NCI-H2081 treated with DMSO at 0.1 percent for 48 hours (cell line): Measurements from ENCODE around the gene CTDP1.
"Not testable (repeated sequence)": the region's sequence is repeated elsewhere in the genome, so short reads cannot be mapped to it uniquely, and the experiment has no call there.

Source experiments
- DNase-seq: peaks from one replicate; lab custom pipeline; 2025; lab: John Stamatoyannopoulos, UW

Gene CTDP1

DNA sequence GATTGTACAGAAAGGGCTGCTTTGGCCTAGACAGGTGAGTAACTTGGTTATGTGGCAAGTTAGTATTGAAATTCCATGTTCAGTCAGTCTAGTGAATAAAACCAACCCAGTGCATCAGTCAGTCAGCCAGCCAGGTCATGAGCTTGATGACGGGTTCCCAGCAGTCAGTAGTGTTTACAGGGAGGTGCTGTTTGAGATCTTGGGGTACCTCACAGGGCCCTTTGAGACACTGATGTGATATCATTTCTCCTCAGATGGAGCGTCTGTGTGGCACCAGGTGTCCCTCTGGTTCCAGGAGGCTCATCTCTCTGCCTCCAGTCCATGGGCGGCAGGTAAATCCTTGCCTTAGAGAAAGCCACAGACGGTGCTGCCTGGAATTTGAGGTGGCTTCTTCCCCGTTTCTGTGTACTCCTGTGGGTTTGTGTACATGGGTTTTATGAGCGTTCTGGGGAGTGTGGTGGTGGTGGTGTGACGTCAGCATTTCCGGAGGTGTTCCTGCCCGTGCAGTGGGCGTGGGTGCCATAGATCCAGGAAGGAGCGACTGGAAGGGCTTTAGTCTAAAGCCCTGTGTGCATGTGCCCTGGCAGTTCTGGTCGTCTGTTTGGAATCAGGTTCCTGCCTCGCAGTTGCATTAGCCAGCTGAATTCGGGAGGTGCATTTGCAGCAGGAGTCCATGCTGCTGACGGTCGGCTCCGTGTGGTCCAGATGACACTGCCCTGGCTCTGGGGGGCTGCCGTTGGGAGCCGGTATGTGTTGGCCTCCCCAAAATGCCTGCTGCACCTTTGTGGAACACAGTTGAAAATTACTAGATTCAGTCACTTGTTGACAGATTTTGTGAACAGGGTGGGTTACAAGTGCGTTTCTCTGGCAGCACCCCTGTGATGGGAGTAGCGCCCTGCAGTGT is 2.1 kb downstream of the CTDP1 start:
- DNase-seq, result no peak

DNA sequence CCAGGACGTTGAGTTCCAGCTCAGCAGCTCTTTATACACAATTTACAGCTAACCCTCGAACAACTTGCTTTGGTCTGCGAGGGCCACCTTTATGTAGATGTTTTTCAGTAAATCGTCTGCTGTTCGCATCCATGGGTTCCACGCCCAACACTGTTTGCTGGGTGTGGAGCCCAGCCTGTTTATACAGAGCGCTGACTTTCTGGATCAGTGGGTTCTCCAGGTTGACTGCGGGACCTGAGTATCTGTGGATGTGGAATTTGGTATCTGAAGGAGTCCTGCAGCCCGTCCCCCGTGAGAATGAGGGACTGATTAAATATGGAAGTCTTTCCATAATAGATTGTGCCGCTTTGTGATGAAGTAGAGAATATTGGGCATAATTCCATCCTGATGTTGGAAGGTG is 2.9 kb downstream of the CTDP1 start:
- DNase-seq, result no peak

DNA sequence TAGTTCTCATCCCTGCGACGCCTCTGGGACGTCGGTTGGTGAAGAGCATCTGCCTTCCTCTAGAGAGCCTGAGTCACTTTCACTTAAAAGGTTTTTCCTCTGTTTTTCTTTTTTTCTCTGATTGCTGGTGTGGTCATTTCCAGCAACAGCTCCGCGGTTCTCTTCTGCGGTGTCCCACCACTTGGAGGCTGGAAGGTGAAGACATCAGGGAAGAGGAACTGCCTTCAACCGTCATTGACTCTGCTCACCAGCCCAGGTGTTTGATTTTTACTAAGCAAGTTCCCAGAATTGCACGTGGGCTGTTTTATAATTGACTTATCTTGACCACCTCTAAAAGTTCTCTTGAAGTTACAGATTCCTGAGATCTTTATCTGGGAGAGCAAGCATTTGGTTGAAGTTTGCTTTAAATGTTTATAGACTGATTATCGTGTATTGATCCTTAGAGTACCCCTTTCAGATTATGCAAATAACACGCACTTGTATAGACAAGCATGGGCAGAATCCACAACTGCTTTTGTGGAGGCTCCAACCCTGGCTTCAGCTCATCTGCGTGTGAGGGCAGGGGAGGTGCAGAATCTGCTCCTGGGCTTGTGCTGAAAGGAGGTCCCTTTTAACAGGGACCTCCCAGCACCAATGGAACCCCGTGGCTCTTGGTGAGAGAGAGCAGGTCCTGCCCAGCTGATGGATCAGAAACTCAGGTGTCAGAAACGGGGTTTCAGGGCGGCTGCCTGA is 3.5 kb downstream of the CTDP1 start:
- DNase-seq, result no peak

DNA sequence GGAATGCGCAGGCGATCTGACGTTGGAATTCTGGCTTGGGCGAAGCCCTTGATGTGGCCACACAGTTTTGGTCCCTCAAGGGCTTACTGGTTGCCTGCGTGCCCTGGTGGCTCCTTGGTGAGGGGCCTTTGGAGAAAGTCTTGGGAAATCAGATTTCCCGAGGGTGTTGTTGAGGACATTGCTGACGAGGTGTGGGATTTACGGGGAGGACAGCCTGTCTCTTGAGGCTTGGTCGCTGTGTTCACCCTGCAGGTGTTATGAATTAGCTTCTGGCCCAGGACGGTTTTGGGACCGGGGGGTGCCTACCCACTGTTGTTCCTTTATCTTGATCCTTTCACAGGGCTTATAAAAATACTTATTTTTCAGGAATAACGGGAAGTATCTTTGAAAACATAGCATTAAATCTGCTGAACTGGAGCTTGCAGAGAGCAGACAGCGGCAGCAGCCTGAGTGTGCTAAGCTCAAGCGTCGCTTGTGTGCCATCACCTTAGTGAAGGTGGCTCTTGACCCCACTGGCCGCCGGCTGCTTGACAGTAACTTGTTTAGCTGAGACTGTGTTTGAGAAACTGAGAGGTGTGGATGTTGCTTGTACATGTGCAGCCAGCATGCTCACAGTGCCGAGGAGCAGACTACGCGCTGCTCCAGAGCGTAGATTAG is 4.2 kb downstream of the CTDP1 start:
- no peak for DNase-seq

DNA sequence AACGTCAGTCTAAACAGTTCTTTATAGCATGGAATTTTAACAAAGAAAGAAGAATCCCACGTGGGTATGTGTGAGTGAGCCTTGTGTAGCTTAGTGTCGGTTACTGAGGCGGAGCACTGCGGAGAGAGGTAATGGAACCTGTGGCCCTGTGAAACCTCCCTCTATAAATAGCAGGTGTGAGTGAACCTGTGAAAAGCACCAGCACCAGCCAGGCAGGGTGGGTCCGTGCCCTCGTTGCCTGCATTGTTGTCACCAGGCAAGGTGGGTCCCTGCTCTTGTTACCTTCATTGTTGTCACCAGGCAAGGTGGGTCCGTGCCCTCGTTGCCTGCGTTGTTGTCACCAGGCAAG is 4.7 kb downstream of the CTDP1 start:
- no peak for DNase-seq

DNA sequence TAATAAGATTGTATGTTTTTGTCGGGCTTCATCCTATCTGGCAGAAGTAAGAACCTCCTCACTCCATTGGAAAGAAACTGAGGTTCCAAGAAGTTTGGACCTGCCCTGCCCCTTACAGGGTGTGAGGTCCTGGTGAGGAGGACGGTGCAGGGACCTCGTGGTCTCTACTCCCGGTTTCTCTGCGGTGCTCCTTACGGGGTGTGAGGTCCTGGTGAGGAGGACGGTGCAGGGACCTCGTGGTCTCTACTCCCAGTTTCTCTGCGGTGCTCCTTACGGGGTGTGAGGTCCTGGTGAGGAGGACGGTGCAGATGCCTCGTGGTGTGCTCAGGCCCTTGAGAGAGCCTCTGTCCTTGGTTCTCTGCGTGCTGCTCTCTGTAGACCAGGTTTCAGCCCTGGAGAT is 5.2 kb downstream of the CTDP1 start:
- no peak for DNase-seq

DNA sequence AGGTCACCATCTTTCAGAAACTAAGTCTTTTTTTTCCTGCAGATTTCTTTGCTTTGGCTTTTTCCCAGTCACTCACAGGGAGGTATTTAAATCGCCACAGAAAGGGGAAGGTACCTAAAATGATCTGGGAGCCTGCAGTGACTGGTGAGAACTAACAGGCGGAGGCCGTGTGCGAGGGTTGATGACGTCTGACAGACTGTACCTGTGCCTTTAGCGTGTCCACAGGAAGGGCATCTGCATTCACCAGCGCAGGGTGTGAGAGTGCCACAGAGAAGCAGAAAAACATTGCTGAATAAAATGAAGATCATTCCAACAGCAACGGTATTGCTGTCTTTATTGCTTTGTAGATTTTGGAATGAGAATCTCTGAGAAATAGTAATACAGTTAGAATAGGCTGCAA is 5.7 kb downstream of the CTDP1 start:
- no peak for DNase-seq

DNA sequence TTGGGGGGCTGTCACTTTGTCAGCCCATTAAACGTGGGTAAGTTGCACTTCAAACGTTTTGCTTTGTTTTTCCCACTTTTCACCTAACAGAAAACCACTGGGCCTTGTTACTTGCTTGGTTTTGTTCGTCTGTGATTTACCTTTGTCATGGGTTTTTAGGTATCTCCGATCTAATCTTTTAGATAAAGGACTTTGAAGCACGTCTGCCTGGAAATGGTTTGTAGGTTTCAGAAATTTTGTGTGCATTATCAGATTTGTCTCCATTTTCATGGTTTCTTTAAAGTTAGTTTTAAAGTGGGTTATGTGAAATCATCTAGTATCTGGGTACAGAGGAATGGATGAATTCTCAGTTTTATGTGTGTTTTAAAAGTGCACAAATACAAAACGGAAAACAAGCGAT is 6.4 kb downstream of the CTDP1 start:
- DNase-seq, result no peak

DNA sequence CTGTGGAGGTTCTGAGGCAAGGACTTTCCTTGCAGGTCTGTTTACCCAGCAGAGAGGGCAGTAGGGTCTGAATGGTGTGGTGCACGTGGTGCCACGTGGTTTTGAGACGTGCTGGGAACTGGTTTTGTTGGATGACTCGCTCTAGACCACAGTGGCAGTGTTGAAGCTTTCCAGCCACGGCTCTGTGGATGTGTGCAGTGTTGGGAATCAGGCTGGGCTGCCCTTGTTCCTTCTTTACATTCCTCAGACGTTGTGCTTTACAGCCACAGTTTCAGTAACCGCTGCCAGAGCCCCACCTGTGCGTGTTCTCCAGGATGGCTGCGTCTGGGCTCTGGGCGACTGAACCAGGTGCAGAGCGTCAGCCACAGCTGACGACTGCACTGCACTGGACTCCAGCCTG is 8.2 kb downstream of the CTDP1 start:
- no peak for DNase-seq

DNA sequence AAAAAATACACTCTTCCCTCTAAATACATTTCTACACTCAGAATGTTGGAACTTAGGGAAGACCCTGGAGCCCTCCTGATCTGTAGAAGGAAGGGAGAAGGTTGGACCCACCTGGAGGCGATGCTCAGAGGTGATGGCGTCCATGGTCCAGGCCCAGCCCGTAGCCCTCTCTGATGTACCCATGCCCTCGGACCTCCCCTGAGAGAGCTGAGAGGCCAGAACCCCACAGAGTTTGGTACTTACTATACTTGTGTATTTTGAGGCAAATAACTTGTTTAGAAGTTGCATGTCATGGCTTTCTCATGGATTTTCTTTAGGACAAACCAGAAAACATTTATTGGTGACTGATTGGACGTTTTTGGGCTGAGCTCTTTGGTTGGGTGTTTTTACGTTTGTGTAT is 10.5 kb downstream of the CTDP1 start:
- no peak for DNase-seq

DNA sequence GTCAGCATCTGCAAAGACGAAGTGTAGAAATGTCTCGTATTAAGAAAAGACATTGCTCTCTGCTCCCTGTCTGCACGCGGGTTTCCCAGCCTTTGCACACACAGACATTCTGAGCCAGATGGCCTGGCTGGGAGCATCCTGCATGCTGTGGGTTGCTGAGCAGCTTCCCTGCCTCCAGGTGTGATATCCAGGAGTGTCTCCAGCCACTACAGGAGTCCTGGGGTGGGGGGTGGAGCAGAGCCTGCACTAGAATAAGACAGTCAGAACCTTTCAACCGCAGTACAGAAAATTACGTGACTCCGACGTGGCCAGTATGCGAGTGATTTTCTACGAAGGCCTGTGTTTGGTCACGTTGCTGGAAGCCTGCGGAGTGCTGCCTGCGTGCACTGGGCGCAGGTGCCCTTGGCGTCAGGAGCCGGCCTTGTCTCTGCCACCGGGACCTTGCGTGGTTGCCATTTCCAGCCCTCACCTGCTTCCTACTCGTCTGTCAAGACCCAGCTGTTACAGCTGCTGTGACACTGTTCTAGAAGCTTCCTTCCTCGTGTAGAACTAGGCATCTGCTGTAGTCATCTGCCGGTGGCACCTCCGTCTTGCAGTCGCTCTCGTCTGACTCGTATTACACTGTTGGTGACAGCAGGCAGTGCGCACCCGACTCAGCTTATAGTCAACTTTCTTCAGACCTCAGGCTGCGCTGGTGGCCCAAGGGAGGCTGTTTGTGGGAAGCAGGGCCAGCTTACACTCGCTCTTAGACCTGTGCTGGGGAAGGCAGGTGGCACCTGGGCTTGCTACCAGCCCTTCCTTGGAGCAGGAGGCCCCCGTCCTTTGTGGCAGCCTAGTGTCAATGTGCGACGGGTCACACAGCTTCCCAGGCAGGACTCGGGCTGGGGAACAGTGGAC is 11.2 kb downstream of the CTDP1 start:
- DNase-seq, result no peak

DNA sequence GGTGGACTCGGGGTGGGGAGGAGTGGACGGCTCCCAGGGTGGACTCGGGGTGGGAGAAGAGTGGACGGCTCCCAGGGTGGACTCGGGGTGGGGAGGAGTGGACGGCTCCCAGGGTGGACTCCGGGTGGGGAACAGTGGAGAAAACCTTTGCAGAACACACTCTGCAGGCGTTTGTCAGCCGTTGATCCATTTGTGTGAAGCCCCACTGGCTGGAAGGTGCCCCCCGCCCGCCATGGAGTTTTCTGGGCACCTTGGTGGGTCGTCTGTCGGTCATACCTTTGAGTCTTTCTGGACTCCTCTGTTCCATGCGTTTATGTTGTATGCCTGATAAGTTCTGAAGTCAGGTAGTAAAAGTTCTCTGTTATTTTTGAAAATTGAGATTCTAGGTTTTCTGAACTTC is 12.5 kb downstream of the CTDP1 start:
- no peak for DNase-seq

DNA sequence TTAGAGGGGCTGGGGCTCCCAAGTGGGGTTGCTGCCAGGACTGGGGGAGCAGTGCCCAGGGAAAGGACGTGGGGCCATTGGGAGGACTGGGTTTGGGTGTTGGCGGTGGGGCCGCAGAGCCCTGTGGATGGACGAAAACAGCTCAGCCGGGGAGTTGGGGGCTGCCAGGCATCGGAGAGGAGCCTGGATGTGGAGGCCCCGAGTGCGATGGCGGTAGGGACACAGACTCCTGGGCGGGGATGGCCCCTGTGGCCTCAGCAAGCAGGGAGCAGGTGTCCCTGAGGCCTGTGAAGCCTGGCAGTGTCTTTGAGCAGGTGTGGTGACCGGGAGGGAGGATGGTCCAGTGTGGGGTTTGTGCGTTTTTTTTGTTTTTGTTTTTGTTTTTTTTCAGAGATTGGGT is 13.3 kb downstream of the CTDP1 start:
- DNase-seq, result no peak

DNA sequence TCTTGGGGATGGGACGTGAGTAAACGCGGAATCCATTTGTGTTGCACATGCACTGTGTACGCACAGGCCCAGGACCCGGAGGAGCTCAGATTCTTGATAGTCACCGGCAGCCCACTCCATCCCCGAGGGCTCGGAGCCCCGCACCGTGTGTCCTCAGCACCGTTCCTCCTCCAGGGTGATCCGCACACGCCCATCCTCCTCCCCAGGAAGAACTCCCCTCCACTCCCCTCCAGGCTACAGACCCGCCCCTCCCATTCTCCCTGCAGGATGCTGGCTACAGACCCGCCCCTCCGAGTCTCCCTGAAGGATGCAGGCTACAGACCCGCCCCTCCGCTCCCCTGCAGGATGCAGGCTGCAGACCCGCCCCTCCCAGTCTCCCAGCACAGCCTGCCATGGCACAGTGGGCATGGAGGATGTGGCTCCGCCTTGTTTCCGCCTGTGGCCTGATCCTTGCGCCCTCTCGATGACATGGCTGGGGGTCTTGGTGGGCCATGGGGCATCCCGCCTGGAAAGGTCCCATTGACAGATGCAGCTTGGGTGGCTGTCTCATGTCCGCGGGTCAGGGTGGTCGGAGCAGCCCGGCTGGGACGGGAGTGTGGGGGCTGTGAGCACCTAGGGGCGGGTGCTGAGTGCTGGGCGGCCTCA is 14.1 kb downstream of the CTDP1 start:
- no peak for DNase-seq

DNA sequence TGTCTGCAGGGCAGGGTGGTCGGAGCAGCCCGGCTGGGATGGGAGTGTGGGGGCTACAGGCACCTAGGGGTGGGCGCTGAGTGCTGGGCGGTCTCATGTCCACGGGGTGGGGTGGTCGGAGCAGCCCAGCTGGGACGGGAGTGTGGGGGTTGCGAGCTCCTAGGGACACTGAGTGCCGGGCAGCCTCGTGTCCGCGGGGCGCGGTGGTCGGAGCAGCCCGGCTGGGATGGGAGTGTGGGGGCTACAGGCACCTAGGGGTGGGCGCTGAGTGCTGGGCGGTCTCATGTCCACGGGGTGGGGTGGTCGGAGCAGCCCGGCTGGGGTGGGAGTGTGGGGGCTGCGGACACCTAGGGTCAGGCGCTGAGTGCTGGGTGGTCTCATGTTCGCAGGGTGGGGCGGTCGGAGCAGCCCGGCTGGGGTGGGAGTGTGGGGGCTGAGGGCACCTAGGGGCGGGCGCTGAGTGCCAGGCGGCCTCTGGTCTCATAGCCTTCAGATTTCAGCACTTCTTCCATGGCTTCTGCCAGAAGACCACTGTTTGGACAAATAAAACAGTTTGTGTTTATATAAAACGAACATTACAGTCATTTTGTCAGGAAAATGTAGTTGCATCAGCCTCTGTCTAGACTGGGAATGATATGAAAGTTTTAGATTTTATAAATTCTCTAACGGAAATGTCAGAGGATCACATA is 14.7 kb downstream of the CTDP1 start:
- DNase-seq, result not testable (repeated sequence)

DNA sequence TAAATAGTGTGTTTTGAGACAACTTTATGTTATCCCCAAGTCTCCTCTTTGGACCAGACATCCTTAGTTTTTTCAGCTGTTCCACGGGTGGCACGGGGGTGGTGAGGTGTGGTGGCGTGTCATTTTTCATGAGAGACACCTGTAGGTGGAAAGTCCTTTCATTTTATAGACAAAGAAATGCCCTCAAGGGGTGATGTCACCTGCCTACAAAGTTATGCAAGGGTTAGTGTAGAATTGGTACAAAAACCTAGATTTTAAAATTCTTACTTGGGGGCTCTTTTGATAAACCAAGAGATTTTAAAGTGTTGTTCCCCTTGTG is 15.3 kb downstream of the CTDP1 start:
- no peak for DNase-seq

DNA sequence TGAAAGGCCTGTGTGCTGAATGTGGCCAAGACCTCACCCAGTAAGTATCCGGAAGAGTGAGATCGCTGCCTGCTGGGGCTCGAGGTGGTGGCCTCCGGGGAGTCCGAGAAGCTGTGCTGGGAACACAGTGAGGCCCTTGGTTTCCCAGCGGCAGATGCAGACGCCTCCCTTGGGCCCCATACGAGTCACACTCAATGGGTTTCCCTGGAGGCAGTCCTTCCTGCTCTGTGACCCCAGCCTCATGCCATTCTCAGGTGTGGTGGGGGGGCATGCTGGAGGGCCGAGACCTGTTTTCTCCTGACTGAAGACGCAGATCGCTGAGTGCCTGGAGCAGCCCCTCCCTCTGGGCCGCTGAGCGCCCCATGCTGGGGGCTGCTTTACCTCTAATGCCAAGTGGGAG is 15.7 kb downstream of the CTDP1 start:
- no peak for DNase-seq

DNA sequence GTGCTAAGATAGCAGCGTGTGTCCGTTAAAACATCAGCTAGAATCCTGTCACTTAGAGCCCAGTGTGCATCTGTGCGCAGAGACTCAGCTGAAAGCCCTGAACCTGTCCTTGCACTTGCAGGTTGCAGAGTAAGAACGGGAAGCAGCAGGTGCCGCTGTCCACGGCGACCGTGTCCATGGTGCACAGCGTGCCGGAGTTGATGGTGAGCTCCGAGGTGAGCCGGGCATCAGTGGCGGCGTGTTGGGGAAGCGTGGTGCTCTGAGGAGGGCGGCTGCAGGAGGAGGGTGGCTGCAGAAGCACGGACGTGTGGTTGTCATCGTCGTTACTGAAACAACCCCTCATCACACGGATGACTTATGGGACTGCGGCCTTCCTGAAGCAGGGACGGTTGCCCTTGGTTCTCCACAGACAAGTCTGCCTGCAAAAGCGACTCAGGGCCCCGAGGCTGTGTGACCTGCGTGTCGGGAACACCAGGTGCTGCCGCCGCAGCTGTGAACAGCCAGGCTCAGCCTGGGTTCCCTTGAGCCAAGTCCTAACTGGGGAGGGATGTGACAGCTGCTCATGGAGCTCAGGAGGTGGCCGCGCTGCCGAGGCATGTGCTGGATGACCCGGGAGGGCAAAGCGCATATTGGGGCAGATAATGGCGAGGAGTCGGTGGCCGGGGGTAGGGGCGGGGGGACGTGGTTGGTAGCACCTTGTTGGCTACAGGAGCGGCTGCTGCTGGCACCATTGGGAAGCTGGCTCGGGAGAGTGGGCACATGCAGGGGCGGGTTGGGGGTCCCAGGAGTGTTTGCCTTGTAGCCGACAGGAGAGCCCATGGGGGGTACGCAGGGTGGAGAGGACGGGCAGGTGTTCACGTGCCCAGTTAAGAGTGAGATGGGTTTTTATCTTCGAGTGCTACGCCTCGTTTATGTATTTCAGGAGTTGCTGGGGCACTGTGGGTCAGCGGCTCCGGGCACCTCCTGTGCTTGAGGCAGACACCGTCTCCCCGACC is 16.6 kb downstream of the CTDP1 start:
- no peak for DNase-seq

DNA sequence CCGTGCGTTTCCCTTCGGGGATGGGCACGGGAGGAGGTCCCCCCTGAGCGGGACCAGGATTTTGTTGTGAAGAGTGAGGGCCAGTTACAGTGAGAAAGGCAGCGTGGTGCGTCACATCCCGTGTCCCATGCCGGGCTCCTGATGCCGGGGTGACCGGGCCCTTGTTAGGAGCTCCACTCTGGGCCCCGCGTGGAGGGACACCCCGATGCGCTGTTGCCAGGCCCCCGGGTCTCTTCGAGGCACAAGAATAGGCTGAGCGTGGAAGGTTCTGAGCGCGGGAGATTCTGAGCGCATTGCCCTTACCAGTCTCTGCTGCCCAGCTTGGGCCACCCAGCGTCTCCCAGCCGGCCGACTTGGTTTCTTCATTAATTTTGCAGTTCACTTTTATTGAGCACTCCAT is 17.6 kb downstream of the CTDP1 start:
- no peak for DNase-seq

DNA sequence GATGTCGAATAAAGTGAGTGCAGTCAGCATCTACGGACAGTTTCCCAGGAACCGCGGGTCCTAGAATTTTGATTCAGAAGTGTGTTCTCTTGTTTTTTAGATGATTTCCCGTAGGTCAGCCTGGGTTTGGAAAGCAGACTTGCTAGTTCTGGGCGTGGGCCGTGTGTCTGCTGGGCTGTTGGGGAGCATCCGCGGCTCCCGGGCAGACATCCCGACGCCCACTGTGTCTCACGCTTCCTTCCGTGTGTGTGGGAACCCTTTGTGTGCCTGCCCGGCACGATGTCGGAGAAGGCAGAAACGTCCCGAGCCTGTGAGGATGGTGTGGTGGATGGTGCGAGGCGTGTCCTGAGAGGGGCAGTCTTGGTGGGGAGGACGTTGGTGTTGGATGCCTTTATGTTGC is 18.4 kb downstream of the CTDP1 start:
- DNase-seq, result no peak
